B cell (primary cell): ENCODE measurements around the gene RARA.

Experiments
- CTCF ChIP-seq: fragments of 200-600 bp; IDR thresholded peaks from one replicate; pipeline ENCODE4 v1.8.0; 2022; ENCODE audit warnings: antibody characterized with exemption, mild to moderate bottlenecking
- EZH2 ChIP-seq: IDR thresholded peaks from 2 replicates; pipeline ENCODE4 v1.6.1; 2012; ENCODE audit warnings: borderline replicate concordance, low read depth, mild to moderate bottlenecking, moderate library complexity, low read length; ENCODE audit not compliant: insufficient read depth, poor library complexity, severe bottlenecking

- TF ChIP-seq CTCF (no peak), EZH2 (no peak)
These were observed 1.1 kb downstream of the RARA start for GRCh38 chr17:40309949-40310510.
